GM19324 (cell line): ENCODE measurements around the gene ATAD2B.
"Not testable (repeated sequence)": the region's sequence is repeated elsewhere in the genome, so short reads cannot be mapped to it uniquely, and the experiment has no call there.

ENCODE experiments used
- ATAC-seq: cut with Tn5 transposase; IDR thresholded peaks from one replicate; pipeline ENCODE4 v1.9.1; 2021; ENCODE audit warnings: mild to moderate bottlenecking, moderate library complexity; ENCODE audit not compliant: unreplicated experiment, low FRiP score

Gene ATAD2B

DNA sequence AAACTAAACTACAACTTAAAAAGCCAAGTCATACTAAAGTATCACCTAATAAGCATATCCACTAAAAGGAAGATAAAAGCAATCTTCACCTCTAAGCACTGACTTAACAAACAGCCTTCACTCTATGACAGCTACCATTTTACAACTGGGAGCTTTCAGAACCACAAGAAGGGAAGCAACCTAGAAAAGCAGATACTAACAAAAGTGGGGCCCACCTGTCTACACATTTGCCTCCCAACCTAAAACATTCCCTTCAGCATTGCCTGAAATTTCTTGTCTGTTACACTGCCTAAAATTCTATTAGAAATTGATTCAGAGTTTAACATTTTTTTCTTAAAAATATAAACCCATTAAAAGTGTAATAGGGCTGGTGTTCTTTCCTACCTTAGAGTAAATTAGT is 172.0 kb downstream of the ATAD2B start:
- ATAC-seq, result no peak

DNA sequence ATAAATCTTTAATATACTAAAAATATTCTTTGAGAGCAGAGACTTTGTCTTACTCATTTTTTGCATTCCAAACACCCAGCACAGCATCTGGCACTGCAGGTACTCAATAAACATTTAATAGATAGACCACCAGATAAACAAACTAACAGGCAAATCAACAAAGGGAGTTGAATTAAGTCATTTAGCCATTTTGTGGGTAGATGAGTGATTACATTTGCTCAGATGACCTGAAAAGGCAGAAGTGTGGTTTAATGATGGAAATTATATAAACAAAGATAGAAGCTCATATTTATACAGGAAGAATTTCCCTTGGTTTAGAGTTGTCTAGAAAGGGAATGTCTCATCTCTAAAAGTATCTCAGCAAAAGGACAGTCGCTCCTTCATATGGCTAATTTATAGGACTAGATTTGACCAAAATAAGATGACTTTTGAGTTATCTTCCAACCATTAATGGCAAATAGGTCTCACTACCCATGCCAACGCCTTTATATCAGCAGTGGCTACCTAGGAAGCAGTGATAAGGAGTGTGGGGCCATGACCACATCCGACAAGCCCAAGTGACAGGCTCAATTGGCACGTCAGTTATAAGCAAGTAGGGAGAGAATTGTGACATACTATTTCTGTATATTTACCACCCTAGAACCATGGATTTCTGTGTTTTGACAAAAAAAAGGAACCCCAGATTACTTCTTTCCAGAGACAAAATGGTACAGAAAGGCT is 173.5 kb downstream of the ATAD2B start:
- no peak for ATAC-seq

DNA sequence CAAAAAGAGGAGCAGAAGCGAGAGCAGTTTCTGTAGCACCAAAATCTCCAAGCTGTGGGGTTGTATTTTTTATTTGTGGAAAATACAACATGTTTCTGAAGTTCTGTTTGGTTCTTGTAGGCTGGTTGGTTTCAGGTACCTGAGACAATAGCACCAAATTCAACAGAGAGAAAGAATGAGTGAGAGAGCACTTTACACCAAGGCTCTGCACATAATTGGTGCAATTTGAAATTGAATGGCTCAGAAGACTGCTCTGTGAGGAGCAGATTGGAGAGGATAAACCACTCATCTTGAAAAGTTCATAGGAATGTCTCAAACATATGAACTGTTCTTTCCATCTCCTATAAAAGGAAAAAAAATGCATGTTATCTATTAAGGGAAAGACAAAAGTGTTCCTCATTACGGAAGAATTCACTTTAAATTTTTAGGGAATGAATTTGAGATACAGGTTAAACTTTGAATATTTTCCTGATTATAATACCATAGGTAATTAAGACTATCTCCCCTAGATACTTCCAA is 175.1 kb downstream of the ATAD2B start:
- ATAC-seq, result no peak

DNA sequence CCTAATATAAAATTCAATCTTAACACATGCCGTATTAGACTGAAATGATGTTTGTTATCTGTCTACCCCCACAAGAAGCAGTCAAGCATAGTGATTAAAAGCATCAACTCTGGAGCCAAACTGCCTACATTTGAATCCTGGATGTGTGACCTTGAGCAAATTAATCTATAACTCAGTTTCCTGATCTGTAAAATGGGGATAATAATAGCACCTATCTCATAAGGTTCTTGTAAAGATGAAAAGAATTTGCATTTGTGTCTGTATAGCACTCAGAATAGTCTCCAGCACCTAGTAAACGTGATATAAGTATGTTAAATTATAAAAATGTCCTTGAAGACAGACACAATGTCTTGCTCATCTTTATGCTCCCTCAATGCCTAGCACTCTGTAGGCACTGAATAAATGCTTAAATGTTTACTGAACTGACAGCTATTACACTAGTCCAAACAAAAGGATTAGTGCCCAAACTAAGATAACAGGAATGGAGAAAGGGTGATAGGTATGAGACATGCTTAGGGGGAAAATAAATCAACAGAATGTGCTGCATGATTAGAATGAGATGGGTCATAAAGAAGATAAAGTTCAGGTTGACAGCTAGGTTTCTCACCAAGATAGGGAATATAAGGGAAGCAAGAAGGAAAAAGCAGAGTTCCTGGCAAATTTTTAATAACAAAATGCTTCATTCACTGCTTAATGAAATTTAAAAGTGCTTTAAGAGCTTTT is 180.6 kb downstream of the ATAD2B start:
- no peak for ATAC-seq

DNA sequence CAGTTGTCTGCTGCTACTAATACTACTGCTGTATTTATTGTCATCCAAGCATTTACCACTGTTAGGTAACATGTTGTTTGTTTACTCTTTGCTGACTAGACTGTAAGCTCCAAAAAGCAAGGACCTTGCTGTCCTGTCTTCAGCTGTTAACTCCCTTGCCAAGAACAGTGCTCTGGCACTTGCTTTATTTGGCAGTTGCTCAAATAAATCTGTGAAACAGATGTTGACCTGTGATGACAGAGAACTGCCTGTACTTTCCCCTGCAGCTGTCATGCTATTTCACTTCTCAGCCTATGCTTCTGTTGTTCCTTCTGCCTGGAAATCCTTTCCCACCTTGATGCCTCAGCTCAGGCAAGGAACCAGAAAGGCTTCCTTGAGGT is 181.2 kb downstream of the ATAD2B start:
- ATAC-seq, result no peak

DNA sequence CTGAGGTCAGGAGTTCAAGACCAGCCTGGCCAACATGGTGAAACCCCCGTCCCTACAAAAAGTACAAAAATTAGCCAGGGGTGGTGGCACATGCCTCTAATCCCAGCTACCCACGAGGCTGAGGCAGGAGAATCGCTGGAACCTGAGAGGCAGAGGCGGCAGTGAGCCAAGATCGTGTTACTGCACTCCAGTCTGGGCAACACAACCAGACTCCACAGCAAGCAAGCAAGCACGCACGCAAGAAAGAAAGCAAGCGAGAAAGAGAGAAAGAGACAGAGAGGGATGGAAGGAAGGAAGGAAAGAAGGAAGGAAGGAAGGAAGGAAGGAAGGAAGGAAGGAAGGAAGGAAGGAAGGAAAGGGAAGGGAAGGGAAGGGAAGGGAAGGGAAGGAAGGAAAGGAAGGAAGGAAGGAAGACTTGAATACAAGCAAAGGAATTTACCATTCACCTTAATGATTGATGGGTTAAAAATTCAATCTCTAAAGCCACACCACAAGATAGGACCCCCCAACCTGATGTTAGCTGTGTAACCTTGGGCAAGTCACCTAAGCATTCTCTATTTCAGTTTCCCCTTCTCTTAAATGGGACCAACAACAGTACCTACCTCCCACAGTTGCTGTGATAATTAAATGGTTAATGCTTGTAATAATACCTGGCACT is 181.7 kb downstream of the ATAD2B start:
- ATAC-seq, result no peak

DNA sequence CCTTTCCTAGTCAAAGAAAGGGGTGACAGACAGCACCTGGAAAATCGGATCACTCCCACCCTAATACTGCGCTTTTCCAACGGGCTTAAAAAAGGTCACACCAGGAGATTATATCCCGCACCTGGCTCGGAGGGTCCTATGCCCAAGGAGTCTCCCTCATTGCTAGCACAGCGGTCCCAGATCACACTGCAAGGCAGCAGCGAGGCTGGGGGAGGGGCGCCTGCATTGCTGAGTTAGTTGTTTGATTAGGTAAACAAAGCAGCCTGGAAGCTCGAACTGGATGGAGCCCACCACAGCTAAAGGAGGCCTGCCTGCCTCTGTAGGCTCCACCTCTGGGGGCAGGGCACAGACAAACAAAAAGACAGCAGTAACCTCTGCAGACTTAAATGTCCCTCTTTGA is 190.1 kb downstream of the ATAD2B start:
- not testable (repeated sequence) for ATAC-seq

DNA sequence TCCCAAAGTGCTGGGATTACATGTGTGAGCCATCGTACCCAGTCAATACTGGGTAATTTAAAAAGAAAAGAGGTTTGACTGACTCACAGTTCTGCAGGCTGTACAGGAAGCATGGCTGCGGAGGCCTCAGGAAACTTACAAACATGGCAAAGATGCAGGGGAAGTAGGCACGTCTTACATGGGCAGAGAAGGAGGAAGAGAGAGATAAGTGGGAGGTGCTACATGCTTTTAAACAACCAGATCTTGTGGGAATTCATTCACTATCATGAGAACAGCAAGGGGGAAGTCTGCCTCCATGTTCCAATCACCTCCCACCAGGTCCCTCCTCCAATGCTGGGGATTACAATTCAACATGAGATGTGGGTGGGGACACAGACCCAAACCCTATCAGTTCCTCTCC is 192.5 kb downstream of the ATAD2B start:
- no peak for ATAC-seq

DNA sequence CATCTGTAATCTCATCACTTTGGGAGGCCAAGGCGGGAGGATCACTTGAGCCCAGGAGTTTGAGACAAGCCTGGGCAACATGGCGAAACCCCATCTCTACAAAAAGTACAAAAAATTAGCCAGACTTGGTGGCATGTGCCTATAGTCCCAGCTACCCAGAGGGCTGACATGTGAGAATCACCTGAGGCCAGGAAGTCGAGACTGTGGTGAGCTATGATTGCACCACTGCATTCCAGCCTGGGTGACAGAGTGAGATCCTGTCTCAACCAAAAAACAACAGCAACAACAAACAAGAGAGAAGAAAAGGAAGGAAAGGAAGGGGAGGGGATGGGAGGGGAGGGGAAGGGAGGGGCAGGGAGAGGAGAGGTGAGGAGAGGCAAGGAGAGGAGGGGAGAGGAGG is 203.9 kb downstream of the ATAD2B start:
- not testable (repeated sequence) for ATAC-seq

DNA sequence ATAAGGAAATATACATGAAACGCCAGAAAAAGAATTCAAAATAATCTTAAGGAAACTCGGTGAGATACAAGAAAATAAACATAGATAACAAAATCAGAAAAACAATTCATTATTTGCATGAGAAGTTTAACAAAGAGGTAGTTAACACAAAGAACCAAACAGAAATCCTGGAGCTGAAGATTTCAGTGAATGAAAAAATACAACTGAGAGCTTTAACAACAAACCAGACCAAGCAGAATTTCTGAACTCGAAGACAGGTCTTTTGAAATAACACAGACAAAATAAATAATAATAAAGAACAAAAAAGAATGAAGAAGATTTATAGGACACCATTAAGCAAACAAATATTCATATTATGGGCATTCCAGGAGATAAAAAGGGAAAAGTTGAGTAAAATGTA is 204.7 kb downstream of the ATAD2B start:
- no peak for ATAC-seq

DNA sequence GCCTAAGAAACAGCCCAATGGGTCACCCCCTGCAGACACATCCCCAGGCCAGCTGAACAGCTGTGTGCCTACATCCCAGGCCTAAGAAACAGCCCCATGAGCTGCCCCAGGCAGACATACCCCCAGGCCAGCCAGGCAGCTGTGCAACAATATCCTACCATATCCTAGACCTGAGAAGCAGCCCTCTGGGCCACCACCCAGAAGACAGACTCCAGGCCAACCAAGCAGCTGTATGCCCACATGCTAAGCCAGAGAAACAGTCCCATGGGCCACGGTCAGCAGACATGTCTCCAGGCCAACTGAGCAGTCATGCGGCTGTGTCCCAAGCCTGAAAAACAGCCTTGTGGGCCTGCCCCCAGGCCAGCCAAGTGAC is 205.5 kb downstream of the ATAD2B start:
- ATAC-seq, result no peak

DNA sequence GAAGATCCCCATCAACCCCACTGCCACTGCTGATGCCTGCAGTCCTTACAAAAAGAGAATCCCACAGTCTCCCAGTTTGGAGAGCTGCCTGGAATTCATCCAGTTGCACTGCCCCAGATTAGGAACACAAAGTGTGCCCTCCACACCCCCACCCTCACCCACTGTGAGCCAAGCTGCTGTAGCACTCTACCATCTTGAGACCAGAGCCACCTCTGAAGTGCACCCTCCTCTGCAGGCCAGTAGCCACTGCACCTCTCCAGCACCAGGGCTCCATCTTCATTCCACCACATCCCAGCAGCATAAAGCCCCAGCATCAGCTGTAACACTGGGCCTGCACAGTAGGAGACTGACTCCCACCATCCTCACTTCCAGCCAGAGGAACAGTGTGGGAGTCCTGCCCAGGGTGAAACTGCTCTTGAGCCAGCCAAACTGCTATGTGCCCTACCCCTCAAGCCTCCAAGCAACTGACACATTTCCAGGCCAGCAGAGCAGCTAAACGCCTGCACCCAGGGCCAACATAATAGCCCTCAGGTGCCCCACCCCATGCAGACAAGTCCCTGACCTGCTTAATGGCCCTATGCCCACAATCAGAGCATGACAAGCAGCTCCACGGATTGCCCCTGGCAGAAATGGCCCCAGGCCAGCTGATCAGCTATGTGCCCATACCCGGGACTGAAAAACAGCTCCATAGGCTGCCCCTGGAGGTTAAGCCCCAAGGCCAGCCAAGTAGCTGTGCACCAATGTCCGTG is 206.0 kb downstream of the ATAD2B start:
- ATAC-seq, result no peak

DNA sequence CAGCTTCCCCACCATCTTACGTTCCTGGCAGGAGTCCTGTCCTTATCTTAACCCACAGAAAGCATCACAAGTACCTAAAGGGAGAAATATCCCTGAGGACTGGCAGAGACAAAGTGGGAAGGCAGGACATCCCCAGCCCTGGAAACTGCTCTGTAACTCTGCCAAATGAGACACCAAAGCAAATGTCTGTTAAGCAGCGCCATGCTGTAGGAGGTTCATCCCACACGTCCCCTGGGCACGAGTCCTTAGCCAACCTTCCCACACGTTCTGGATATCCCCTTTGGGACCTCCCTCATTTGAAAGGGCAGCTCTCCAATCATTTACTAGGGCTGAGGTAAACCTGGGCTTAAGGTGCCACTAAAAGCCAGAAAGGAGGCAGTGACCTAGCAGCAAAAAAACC is 207.2 kb downstream of the ATAD2B start:
- no peak for ATAC-seq

DNA sequence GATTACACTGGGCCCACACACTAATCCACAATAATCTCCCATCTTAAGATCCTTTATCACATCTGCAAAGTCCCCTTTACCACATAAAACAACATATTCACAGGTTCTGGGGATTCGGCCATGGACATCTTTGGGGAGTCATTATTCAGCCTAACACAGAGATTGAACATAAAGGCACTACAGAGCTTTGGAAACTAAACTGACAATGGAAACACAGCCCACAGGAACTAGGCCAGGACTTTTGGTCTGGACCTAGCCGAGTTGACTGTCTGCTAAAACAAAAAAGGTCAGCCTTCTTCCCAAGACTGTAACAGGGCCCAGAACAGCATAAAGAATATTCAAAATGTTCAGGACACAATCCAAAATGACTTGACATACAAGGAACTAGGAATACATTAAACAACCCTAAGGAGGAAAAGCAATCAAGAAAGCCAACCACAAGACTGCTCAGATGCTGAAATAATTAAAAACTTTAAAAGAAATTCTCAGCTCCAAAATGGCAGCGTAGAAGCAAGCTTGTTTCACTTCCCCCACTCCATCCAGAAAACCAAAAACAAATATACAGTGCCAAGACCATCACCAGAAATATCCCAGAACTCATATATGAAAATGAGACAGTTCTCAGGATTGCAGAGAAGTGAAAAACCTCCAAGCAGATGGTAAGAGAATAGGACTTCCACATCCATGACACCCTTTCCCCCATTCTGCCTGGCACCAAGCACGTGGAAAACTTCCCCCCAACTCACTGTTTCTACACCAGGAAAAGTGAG is 207.8 kb downstream of the ATAD2B start:
- ATAC-seq, result no peak

DNA sequence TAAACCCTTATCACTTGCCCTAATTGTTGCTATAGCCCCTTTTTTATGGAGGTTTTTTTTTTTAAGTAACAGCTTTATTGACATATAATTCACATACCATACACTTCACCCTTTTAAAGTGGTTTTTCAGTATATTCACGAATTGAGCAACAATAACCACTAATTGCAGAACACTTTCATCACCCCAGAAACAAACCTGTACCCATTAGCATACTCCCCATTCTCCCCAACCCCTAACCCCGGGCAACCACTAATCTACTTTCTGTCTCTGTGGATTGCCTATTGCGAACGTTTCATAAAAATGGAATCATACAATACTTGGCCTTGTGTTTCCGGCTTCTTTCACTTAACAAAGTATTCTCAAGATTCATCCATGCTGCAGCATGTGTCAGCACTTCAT is 213.6 kb downstream of the ATAD2B start:
- no peak for ATAC-seq

DNA sequence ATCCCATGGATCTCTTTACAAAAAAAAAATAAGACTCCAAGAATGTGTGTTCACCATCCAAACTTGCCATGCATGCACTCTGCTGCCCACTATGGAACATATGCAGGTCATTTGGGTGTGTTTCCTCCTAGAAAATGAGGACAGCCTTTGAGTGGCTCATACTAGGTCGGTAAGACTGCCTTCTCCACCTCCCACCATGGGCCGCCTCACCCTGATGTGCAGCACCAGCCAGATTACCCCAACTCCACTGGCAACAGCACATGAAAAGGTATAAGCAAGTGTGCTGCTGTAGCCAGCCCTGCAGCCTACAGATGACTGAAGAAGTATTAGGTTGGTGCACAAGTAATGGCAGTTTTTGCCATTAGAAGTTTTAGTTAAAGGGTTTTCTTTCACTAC is 214.2 kb downstream of the ATAD2B start:
- no peak for ATAC-seq

DNA sequence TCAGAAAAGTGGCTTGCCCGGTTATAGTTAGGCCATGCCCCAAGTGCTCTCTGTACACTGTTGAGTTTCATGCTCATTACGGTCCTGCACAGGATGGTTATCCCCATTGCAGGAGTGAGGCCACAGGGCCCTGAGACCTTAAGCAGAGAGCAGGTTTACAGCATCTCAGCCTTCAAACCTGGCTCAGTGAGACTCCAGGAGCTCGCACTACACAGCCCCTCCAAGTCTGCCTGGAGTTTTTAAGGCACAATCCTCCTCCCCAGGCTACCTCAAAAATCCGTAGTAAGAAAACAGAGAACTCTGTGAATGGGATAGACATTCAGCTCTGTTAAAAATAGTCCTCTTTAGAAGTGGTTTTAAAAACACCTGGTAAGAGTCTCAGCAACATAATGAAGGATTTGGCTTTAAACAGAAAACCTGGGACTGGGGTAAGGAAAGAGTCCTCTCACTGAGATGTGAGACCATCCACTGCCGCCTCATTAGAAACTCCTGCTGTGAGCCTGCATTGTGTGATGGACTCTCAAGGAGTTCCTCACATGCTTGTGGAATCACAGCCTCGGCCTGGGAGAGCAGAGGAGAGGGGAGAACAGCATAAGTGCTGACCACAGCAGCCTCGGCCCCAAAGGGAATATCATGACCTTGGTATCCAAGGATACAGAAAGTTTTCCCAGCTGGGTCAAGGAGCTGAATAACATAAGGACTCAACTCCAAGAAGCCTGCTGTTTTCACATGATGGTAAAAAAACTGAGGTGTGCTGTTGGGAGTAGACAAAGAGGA is 214.8 kb downstream of the ATAD2B start:
- no peak for ATAC-seq

DNA sequence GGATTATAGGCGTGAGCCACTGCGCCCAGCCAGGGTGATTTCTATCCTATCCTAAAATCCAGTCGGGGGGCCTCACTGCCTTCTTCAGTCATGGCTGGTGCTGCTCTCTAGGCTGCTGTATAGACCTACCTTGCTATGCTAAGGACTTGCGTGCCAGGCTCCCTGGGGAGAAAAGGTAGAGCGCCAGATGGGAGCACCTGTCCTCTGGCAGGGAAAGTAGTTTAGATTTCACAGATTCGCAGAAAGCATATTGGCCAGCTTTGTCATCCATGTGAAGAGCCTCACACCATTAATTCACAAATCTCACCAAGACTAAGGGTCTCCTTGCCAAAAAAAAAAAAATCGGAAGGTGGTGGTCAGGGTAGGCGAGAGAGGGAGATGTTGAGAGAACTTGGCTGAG is 217.6 kb downstream of the ATAD2B start:
- ATAC-seq, result no peak

DNA sequence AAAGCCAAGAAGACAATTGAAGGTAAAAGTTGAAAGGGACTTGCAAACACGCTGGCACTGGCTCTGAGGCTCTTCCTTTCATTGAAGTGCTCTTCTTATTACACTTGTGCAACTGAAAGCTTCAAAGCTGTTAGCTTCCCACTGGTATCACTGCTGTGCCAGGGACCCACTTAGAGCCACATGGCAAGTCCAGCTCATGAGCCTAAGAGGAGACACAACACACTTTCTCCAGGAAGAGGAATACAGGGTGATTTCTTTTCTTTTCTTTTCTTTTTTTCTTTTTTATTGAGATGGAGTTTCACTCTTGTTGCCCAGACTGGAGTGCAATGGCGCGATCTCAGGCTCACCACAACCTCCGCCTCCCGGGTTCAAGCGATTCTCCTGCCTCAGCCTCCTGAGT is 218.2 kb downstream of the ATAD2B start:
- no peak for ATAC-seq
